GM19193 (cell line): ENCODE results near the gene CDC42BPB.

ENCODE experiments used
- POLR2A ChIP-seq: IDR thresholded peaks from 4 replicates; pipeline ENCODE4 v1.6.1; 2011; ENCODE audit not compliant: insufficient read depth, insufficient read length; ENCODE audit errors: extremely low read depth

Gene CDC42BPB

DNA sequence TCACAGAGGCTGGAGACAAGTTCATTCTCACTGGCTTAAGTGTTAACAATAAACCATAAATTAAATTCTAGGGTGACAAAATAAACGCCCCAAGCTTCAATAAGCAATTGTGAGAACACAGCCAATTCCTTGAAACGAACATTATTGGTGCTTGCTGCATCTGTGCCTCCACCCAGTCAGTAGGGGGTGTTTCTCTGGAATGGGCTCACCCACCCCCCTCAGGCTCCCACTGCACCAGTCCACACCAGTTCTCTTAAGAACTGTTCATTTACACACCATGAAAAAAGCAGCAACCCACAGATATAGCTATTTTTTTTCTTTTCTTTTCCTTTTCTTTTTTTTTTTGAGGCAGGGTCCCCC, 34.7 kb downstream of the CDC42BPB start:
- TF ChIP-seq POLR2A: no peak

GRCh38 chr14:103022002-103022684, 35.2 kb downstream of the CDC42BPB start:
- no peak for TF ChIP-seq POLR2A

DNA sequence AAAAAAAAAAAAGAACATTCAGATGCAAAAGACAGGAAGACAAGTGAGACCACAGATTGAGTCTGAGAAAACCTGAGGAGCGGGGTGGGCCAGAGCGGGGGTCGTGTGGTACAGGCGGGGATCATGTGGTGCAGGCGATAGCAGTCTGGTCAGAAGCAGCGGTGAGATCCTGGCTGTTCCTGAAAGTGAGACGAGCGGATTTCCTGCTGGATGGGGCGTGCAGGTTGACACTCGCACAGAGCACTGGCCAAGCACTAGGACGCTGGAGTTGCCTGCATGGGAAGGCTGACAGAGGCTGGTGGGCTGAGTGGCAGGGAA, 35.7 kb downstream of the CDC42BPB start:
- TF ChIP-seq POLR2A: no peak

DNA sequence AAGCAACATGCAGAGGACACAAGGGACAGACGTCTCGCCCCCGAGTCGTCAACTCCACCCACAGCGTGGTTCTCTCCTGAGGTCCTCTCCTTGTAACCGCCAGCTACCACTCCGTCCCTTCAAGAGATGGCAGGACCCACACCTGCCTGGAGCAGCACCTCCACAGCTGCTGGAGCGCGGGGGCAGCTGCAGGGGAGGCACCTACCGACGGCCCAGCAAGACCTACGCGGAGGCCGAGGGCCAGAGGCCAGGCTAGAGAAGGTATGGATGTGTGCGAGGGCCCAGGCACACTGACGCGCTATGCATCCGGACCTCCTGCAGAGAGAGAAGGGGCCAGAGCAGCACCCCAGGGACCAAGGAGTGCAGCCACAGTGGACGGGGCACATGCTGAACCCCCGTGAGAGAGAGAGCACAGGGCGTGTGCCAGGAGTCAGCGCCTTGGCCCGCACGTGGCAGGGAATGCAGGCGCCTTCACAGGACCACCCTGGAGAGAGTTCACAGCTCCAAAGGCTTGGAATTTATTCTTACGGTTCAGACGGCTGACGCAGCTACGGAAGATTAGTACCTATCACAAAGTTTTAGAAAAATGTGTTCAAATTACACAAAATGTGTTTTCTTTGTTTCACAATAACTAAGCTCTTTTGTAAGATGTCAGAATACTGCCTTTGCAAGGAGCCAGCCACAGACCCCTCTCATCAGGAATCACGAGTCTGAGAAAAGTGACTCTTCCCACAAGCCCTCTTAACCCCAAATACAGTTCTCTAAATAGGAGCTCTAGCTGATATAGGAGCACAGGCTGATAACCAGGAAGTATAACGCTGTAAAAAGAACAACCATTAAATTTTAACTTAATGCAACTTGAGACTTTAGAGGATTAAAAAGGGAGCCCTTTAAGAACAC, 36.8 kb downstream of the CDC42BPB start:
- no peak for TF ChIP-seq POLR2A

- TF ChIP-seq POLR2A: no peak
Measured at GRCh38 chr14:103019826-103020225, 37.5 kb downstream of the CDC42BPB start.

GRCh38 chr14:103019236-103019635, 38.1 kb downstream of the CDC42BPB start:
- no peak for TF ChIP-seq POLR2A

- TF ChIP-seq POLR2A: no peak
Measured at GRCh38 chr14:103016594-103016993, 40.8 kb downstream of the CDC42BPB start.

DNA sequence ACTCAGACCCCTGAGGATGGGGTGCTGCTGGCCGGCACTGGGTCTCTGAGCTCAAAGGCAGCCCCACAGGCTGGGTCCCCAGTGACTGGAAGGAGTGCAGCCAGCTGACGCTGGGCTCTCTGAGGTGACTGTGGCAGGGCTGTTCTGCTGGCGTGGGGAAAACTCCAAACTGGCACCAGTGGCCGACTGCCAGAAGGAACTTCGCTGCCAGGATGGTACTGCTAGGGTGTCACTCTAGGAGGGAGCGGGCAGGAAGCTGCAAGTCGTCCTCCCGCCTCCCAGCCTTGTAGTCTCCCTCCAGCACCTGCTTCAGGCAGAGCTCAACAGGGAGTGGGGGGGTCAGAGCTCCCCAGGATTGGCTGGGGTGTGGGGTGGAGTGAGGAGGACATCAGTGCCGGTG, 41.3 kb downstream of the CDC42BPB start:
- no peak for TF ChIP-seq POLR2A

DNA sequence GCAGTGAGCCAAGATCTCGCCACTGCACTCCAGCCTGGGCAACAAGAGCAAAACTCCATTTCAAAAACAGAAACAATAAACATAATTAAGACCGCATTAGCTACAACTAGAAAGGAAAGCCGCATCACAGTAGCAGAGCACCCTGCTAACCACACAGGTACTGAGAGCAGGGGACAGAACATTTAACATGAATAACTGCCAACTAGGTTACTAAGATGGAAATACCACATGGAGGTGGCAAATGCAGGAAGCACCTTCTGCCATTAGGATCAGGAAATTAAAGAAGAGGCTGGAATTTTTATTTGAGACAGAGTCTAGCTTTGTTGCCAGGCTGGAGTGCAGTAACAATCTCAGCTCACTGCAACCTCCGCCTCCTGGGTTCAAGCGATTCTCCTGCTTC, 41.9 kb downstream of the CDC42BPB start:
- no peak for TF ChIP-seq POLR2A

DNA sequence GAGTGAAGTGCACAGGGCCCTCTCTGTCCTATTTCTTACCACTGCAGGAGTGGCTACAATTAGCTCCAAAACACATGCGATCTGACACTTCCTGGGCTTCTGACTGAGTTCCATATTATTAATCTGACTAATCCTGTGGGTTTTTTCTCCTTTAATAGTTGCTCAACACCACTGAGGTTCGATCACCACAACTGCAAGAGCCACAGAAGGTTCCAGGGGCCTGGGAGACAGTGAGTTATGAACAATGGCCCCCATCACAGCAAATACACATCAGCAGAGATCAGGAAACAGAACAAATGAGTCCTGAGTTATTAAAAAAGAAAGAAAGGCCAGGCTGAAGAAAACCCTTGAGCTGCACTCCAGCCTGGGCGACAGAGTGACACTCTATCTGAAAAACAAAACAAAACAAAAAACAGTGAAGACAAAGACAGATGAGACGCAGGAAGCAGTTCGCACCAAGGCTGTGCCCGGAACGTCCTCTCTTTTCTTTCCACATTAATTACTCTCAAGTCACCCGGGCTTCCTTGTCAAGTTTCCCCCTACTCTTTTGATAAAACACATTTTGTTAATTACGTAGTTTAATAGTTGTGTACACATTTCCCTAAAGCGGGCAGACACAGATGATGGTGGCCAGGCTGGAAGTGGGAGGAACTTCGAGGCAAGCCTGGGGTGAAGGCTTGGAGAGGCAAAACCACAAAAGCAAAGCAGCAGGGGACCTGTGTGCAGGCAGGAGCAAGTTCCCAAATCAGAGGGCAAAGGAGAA, 42.7 kb downstream of the CDC42BPB start:
- TF ChIP-seq POLR2A: no peak

DNA sequence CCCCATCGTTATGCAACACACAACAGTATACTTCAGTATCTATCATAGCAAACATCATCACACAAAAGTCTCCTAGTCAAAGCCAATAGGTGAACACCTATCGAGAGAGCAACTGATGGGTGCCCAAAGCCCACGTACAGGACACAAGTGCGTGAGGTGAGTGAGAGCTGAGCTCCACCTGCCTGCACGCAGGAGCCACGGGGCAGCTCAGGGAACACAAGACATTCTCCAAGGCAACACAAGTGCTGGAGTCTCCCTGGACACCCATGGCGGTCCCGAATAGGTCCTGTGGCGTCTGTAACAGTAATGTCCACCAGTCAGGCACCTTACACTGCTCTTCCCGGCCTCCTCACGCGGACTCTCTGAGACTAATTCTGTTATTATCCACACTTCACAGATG, 44.3 kb downstream of the CDC42BPB start:
- TF ChIP-seq POLR2A: no peak

- no peak for TF ChIP-seq POLR2A
Measured at GRCh38 chr14:103009559-103009958, 47.8 kb downstream of the CDC42BPB start.

DNA sequence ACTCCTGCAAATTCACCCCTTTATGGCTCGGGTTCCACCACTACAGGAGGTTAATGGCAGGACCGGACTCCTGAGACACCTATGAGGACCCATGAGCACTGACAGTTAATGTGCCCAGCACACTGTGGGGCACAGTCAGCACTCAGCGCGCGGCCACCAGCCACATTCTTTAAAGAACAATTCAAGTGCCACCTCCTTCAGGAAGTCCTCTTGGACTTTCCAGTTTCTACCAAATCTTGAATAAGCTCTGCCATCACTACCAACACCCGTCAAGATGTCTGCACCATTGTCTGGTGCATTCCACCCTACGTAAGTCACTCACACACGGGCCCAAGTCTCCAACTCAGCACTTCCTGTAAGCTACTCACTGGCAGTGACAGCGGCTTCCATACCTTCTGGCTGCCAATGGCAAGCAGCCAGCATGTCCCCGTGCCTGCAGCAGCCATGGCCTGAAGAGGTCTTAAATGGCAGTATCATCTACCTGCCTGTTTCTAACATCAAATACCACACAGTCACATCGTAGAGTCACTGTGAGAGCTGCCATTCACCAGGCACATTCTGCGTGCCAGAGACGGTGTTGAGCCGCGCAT, 48.5 kb downstream of the CDC42BPB start:
- TF ChIP-seq POLR2A: no peak

- TF ChIP-seq POLR2A: no peak
Measured at GRCh38 chr14:103008126-103008525, 49.2 kb downstream of the CDC42BPB start.

- no peak for TF ChIP-seq POLR2A
Measured at GRCh38 chr14:103007555-103007954, 49.8 kb downstream of the CDC42BPB start.
